GM18499 (cell line): ENCODE measurements around the gene UNC13C.

ENCODE experiments used
- ATAC-seq: cut with Tn5 transposase; IDR thresholded peaks from one replicate; pipeline ENCODE4 v1.9.1; 2021; ENCODE audit warnings: moderate number of reproducible peaks; ENCODE audit not compliant: insufficient read depth, unreplicated experiment

The UNC13C gene

DNA sequence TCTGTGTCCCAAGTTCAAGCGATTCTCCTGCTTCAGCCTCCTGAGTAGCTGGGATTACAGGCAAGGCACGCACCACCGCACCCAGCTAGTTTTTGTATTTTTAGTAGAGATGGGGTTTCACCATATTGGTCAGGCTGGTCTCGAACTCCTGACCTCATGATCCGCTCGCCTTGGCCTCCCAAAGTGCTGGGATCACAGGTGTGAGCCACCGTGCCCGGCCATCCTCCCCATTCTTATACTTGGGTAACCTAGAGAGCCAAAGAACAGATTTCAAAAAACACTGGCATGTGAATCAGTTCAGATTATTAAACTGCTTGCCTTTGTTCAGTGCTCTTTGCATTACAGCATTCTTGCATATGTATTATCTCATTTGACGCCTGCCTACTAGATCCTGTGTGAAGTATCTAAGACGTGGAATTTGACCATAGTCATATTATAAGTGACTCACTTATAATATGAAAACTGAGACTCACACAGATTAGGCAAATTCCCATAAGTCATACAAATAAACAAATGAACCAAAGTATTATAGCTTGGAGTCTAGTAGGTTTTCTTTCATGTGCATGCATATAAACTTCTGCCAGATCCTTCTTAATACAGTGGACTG is 123.5 kb downstream of the UNC13C start:
- ATAC-seq = no peak

DNA sequence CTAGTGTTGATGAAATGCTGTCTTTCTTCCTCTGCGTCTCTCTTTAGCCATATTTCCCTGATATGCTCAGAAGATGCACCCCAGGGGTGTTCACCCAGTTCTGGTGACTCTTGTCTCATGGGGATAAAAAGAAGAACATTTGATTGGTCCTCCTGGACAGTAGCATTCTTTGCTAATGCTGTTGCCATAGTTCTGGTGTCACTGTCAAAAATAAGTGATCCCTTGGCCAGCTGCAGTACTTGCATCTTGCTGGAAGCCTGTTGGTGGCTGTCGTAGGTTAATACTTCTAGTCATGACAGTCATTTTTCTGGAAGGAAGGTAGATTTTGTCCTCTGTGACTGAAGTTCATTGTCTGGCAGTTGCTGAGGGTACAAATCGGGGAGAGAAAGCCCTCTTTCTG is 124.5 kb downstream of the UNC13C start:
- no peak for ATAC-seq

DNA sequence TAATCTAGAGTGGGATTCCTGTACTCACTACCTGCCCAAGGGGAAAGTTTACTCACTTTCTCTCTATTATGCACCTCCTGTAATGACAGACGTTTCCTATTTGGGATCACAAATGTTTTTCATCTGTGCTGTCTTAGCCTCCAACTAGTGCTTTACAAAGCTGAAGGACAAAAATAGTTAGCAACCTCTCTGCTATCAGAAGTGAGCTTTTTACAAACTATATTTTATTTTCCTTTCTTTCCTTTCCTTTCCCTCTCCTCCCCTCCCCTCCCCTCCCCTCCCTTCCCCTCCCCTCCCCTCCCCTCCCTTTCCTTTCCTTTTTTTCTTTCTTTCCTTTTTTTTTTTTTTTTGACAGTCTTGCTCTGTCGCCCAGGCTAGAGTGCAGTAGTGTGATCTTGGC is 130.8 kb downstream of the UNC13C start:
- ATAC-seq = no peak

DNA sequence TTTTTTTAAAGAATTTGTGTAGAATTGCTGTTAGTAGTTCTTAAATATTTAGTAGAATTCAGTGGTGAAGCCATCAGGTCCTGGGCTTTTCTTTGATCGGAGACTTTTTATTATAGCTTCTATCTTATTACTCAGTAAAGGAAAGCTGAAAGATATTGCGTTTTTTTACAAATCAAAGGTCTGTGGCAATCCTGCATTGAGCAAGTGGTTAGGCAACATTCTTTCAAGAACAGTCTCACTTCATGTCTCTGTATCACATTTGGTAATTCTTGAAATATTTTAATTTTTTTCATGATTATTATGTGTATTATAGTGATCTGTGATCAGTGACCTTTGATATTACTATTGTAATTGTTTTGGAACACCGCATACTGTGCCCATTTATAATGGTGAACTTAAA is 140.8 kb downstream of the UNC13C start:
- ATAC-seq = no peak

DNA sequence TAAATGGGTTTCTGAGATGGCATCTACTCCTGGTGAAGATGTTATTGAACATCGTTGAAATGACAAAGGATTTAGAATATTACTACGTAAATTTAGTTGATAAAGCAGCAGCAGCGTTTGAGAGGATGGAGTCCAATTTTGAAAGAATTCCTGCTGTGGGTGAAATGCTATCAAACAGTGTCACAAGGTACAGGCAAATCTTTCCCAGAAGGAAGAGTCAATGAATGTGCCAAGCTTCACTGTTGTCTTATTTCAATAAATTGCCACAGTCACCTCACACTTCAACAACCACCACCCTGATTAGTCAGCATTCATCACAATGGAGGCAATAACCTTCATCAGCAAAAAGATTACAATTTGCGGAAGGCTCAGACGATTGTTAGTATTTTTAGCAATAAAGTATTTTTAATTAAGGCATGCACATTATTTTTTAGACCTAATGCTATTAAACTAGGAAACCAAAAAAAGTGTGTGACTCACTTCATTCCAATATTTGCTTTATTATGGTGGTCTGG is 142.8 kb downstream of the UNC13C start:
- ATAC-seq = no peak

DNA sequence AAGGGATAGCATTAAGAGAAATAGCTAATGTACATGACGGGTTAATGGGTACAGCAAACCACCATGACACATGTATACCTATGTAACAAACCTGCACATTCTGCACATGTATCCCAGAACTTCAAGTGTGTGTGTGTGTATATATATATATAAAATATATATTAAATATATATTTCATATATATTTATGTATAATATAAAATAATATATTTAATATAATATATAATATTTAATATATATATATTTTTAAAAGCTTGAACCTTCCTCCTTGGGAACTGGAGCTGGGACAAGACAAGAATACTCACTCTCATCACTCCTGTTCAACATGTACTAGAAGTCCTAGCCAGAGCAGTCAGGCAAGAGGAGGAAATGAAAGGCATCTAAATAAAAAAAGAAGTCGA is 149.3 kb downstream of the UNC13C start:
- no peak for ATAC-seq

DNA sequence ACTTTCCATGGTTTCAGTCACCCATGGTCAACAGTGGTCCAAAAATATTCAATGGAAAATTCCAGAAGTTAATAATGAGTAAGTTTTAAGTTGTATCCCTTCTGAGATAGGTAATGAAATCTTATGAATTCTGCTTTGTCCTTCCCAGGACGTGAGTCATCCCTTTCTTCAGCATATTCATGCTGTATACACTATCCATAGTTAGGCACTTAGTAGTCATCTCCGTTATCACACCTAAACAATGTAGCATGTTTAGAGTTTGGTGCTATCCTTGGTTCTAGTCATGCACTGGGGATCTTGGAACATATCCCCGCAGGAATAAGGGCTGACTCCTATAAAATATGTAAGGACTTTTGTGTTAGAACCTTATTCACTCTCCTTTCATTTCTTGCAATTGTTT is 153.2 kb downstream of the UNC13C start:
- ATAC-seq = no peak

DNA sequence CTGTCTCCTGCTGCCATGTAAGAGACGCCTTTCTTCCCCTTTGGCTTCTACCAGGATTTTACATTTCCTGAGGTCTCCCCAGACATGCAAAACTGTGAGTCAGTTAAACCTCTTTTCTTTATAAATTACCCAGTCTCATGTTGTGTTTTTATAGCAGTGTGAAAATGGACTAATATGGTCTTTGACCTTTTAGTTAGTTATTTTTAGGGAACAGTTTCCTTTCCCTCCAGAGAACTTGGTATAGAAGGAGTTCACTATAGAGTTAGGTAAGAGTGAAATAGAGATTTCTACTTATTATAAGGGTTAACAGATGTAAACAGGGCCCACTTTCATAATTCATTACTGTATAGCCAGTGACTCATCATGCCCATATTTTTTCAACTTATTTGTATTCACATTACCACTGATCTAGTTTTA is 170.9 kb downstream of the UNC13C start:
- ATAC-seq = no peak

DNA sequence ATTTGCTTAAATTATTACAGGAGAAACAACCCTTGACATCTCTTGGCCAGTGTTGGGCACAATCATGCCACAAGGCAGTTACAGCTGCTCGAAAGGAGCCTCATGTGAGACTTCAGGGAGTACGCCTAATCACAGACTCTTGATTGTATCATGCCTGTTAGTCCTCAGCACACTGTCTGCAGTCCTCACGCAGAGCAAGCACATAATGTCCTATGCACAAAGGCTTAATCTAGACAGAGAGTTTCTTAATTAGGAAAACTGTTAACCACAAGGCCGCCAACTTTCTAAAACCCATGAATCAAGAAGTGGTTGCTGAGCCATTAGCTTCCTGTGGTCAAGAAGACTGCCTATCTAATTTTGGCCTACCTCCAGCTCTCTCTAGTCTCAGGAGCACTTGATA is 172.0 kb downstream of the UNC13C start:
- no peak for ATAC-seq

DNA sequence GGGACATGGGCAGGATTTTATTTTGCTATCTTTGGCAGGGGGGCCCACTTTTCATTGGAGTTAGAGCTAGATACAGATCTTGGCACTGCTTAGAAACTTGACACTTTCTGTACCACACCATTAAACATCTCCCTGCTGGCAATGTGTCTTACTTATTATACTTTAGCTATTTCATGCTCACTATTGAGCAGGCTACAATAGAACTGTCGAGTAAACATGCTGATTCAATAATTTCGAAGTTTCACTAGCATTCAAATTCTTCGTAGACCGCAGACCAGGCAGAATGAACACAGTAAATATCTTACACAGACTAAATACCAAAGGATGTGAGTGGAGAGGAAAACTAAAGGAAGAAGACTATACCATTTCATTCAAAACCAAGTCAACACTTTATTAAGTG is 180.8 kb downstream of the UNC13C start:
- no peak for ATAC-seq

DNA sequence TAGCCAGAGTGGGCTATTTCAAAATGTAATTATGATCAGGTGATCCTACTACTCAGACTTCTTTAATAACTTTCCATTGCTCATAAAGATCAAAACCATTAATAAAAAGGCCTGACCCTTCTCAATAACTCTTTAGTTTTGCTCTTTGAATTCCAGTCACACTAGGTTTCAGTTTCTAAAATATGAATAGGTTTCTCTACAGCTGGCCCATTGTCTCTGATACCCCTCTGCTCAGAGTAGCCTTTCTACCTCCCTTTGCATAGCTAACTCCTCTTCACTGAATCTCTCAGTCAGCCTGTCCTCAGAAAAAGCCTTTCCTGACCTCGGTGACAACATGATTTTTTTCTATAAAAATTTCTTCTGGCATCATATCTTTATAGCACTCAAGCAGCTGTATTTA is 209.1 kb downstream of the UNC13C start:
- no peak for ATAC-seq

DNA sequence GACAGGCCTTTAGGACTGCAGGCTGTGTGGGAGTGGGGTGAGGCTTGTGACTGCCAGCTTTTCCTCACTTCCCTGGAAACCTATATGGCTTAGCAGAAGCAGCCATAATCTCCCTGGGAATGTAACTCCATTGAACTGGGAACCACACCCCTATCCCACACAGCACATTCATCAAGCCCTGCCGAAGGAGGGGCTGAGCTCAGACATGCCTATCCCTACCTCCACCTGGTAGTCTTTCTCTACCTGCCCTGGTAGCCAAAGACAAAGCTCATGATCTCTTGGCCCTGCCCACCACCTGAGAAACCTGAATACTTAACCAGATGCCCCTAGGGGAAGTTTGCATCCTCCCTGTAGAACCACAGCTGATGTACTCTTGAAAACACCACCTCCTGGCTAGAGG is 219.8 kb downstream of the UNC13C start:
- no peak for ATAC-seq

DNA sequence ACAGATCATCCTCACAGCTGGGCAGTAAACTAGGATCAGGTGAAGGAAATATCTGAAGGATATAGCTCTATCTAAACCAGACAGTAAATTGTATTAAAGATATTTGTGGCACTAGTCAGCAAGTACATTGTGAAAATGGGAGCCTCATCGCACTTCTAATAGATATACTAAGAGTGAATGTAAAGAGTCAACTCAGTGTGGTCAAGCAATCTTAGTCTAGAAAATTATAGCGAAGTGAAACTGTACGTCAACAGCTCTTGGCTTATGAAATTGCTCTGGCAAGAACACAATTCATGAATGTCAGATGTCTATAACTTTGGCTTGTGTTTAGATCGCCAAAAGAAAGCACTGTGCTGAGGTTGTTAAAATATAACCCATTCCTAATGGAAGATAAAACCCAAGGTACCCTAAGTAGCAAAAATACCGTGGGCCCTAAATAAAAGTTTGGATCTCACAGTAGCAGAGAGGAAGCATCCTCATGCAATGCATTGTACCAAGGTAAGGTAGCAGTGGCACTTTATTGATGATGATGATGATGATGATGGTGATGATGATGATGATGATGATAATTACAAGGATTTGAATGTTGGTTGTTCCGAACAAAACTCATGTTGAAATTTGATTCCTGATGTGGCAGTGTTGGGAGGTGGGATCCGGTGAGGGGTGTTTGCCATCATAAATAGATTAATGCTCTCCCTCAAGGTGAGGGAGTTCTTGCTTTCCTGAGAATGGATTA is 228.5 kb downstream of the UNC13C start:
- ATAC-seq = no peak

DNA sequence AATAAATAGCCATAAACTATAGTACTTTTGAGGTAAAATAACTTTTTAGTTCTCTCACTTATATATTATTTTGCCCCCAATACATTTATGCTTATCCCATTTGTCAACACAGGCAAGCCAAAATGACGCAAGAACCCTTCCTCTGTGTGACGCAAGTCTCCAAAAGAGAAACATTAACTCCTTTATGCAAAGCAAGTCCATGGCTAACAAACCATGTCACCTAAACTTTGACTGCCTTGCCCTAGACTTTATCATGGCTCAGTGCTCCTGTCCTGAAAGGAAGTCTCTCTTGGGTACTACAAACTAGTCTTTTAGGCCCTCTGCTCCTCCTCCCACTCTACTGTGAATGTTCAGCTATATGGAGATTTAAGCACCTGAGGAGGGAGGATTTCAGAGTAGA is 230.5 kb downstream of the UNC13C start:
- ATAC-seq = no peak

DNA sequence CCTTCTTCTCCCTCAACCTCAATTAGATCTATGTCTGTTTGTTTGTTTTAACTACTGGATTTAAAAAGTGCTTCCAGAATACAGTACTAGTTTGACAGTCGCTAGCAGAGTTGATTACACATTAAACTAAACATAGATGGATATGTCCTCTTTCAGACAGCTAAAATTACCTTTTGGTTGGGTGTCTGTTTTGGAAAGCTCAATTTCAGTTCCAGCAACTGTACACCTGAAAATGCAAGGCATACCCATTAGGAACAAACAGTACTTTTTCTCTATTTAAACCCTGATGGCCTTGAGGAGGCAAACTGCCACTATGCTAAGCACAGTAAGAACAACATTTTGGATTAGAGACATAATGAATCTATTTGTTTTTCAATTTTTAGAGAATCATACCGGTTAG is 234.4 kb downstream of the UNC13C start:
- no peak for ATAC-seq

DNA sequence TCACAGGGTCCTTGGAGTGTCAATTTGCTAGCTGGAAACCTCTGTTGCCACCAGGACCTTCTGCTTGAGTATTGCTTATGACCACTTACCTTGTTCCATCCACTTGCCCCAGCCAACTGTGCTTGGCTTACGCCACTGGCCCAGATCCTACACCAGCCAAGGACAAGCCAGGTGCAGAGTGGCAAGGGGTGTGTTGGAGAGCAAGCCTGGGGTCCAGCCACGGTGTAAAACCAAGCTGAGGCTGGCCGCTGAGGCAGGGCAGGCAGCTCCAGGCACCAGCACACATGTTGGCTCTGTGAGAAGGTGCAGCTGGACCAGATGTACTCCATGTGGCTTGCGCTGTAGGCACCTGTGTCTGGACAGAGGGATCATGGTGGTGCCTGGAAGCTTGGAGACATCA is 248.2 kb downstream of the UNC13C start:
- ATAC-seq = no peak

DNA sequence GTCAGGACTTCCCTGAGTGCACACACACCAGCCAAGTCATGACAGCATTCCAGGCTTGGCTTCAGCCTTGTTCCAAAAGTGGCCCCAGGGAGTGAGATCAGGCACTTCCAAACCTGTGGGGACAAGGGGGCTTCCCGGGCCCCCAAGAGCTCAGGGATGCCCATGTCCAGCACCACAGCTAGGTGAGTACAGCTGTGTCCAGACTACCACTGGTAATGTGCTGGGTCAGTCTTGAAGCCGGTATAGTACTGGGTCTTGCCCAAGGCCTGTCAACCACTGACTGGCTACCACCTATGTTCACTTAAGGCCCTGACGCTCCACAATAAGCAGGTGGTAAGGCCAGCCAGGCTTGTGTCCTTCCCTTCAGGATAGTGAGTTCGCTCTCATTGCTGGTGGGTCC is 249.3 kb downstream of the UNC13C start:
- ATAC-seq = no peak

DNA sequence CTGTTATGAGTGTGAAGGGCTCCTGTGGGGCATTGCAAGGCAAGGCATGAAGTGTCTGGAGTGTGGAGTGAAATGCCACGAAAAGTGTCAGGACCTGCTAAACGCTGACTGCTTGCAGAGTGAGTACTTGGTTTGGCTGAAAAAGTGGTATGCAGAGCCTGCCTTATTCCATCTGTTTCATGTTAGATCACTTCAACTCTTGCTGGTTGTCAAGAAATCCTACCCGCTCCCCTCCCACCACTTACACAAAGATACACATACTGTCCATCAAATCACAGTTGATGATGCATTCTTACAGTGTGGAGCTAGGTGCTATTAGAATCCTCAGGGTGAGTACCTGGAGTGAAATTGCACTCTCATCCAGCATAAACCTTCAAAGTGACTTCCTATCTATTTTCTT is 272.1 kb downstream of the UNC13C start:
- no peak for ATAC-seq

DNA sequence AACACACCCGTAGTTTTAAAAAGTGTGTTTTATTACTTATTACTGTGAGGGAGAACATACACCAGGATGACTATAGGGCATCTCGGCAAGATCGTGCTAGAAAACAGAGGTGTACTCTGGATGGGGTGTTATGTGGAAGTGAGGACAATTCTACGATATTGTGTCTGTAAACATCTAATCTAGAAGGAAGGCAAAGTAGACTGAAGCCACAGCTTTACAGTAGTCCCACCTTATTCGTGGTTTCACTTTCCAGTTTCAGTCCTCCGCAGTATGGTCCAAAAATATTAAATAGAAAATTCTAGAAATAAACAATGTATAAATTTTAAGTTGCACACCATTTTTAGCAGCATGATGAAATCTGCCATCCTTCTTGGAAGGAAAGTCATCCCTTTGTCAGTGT is 277.9 kb downstream of the UNC13C start:
- ATAC-seq = no peak

DNA sequence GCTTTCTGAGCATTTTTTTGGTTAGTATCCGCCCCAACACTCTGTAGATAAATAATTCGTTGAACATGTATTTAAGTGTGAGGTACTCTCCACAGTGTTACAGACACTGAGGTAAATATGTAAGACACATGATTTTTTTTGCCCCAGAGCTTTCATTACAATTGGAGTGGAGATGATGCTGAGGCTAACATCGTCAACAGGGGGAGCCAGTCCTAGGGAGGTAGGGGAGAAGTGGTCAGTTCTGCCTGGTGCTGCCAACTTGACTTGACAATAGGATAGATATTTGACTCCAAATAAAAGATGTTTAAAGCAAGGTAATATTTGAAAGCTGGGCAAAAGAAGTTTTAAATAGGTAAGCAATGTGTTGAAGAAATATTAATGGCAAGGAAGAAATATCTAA is 295.7 kb downstream of the UNC13C start:
- ATAC-seq = no peak

DNA sequence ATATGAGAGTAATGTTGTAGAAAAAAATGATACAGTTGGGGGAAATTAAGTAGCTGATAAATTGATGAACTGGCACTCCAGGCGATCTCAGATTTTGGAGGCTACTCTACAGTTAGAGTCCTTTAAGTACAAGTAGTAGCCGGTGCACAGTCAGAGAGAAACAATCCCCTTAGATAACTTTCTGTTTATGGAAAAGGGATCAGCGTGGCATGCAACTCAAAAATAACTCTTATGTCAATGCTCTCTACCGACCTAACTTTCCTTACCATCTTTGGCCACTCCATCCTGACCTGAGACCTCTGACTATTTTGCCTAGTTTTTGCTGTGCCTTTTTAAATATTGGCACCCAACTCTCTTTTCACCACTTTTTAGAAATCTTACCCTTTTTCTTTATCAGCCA is 299.6 kb downstream of the UNC13C start:
- ATAC-seq = no peak

DNA sequence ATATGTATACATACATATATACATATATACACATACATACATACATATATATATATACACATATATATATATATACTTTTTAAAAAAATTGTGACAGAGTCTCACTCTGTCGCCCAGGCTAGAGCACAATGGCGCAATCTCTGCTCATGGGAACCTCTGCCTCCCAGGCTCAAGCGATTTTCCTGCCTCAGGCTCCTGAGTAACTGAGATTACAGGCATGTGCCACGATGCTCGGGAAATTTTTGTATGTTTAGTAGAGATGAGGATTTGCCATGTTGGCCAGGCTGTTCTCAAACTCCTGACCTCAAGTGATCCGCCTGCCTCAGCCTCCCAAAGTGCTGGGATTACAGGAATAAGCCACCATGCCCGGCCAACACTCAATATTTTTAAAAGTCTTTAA is 302.5 kb downstream of the UNC13C start:
- ATAC-seq = no peak
